Testis (tissue), 3 donors: Measurements from ENCODE around the gene SH3BP4. TPM values are rescaled to one million over a fixed set of nuclear protein-coding genes. Genes with fewer than 3 reads are reported as not detected.
A peak's percentile ranks its signal among the peaks of the same experiment; 100 is the strongest.

Source experiments
- DNase-seq: peaks from one replicate; pipeline ENCODE4 v3.0.0-alpha.2; 2019
- H3K27ac ChIP-seq, 2 donors: fragments of 200-600 bp; sonication (generic); one replicate each; pipeline ENCODE4 v1.5.1; 2019
- H3K27me3 ChIP-seq: fragments of 200-600 bp; sonication (generic); one replicate; pipeline ENCODE4 v1.5.1; 2019
- H3K36me3 ChIP-seq: fragments of 200-600 bp; sonication (generic); one replicate; pipeline ENCODE4 v1.5.1; 2017; ENCODE audit warnings: low read depth; ENCODE audit errors: missing control alignments
- H3K4me1 ChIP-seq: fragments of 200-600 bp; sonication (generic); one replicate; pipeline ENCODE4 v1.5.1; 2019
- H3K4me3 ChIP-seq, 2 donors: fragments of 200-600 bp; sonication (generic); one replicate each; pipeline ENCODE4 v1.5.1; 2017 to 2019
- H3K9me3 ChIP-seq: fragments of 200-600 bp; sonication (generic); one replicate; pipeline ENCODE4 v1.5.1; 2017
- CTCF ChIP-seq, 3 experiments: fragments of 450-650 bp in 2 of 3; fragments of 200-600 bp in 1 of 3; sonication (generic) in 1 of 3; IDR thresholded peaks; one replicate each; pipeline ENCODE4 v1.5.1; 2016 to 2019; ENCODE audit warnings: antibody characterized with exemption in 3 of 3, mild to moderate bottlenecking in 2 of 3, moderate library complexity in 1 of 3
- POLR2A ChIP-seq: fragments of 450-650 bp; IDR thresholded peaks from one replicate; pipeline ENCODE4 v1.6.1; 2017; ENCODE audit warnings: antibody characterized with exemption, mild to moderate bottlenecking, moderate library complexity
- WGBS, 2 donors: methylation state at CpG; one replicate each; pipeline ENCODE4 v1.1.5; 2018; 5-methylcytosine and 5-hydroxymethylcytosine counted together
- intact Hi-C: fragments of 100-400 bp; cut with DNase I; formaldehyde crosslinking; loops from one replicate; pipeline ENCODE4 v1.15.1; 2023; ENCODE audit warnings: low total_unique reads
- polyA plus RNA-seq: library from polyadenylated mRNA; stranded (reverse); fragments of 350-450 nt; fragmentation: Illumina TruSeq; extraction: RNeasy Lipid Tissue Mini Kit (QIAGEN cat#74804); gene quantifications from one replicate; pipeline ENCODE4 v1.2.3, GENCODE V29; 2014; ENCODE audit warnings: low read depth, low replicate concordance; ENCODE audit not compliant: insufficient read depth
- total RNA-seq, 2 donors: library from RNA; depleted of rRNA; stranded (reverse); fragments of >200 nt; gene quantifications; one replicate each; pipeline ENCODE4 v1.2.3, GENCODE V29; 2016

Gene SH3BP4
- total and polyA plus RNA-seq, 3 donors from 2014 or later, result 33.3 to 88.5 (median 64.4) TPM

- Histone ChIP-seq H3K9me3 (no peaks in the 10 kb centered on the region), H3K4me3 (no peak overlapping the region), H3K4me1 (peaks cover 81% of the 10 kb centered on the region), H3K36me3 (no peaks in the 10 kb centered on the region), H3K27me3 (no peaks in the 10 kb centered on the region), H3K27ac (peak overlapping the region; percentile 56 to 68)
- intact Hi-C loops, result no loop called here
- TF ChIP-seq CTCF (IDR thresholded peaks at IDR 0.05) (no peak), POLR2A (no peak)
- DNase-seq, result no peak
- 78 to 82% methylated on average over 10 to 12 of the region's 12 CpGs for WGBS, 2 donors
Observed at GRCh38 chr2:235003096-235003775, 51.4 kb downstream of the SH3BP4 start.

- H3K4me3 ChIP-seq, result no peak overlapping the region
- WGBS, 2 donors, result 81 to 85% methylated on average over 6 of the region's 6 CpGs
- no peaks in the 10 kb centered on the region for H3K36me3 ChIP-seq
- no peaks in the 10 kb centered on the region for H3K9me3 ChIP-seq
- no peak for DNase-seq
- H3K27ac ChIP-seq, result peak overlapping the region in 1 of 2 donors; percentile 33
- peaks cover 78% of the 10 kb centered on the region for H3K4me1 ChIP-seq
- TF ChIP-seq CTCF (IDR thresholded peaks at IDR 0.05) (no peak), POLR2A (no peak)
- H3K27me3 ChIP-seq, result no peaks in the 10 kb centered on the region
- intact Hi-C loops, result no loop called here
Observed at GRCh38 chr2:235004329-235004903, 52.6 kb downstream of the SH3BP4 start.

GRCh38 chr2:235005023-235005422, 53.2 kb downstream of the SH3BP4 start:
- H3K4me1 ChIP-seq, result peaks cover 72% of the 10 kb centered on the region
- peak overlapping the region; percentile 33 to 41 for H3K27ac ChIP-seq
- intact Hi-C loops, result no loop called here
- no peaks in the 10 kb centered on the region for H3K36me3 ChIP-seq
- no peak for TF ChIP-seq POLR2A
- WGBS, 2 donors, result 89 to 100% methylated on average over 1 to 5 of the region's 5 CpGs
- no peak for DNase-seq
- H3K27me3 ChIP-seq, result no peaks in the 10 kb centered on the region
- H3K4me3 ChIP-seq, result no peak overlapping the region
- no peaks in the 10 kb centered on the region for H3K9me3 ChIP-seq

GRCh38 chr2:235005603-235006259, 53.9 kb downstream of the SH3BP4 start:
- Histone ChIP-seq H3K4me1 (peaks cover 70% of the 10 kb centered on the region), H3K36me3 (no peaks in the 10 kb centered on the region), H3K9me3 (no peaks in the 10 kb centered on the region), H3K27me3 (no peaks in the 10 kb centered on the region), H3K4me3 (no peak overlapping the region), H3K27ac (peak overlapping the region; percentile 33 to 41)
- no peak for TF ChIP-seq POLR2A
- TF ChIP-seq CTCF (IDR thresholded peaks at IDR 0.05), result no peak
- DNase-seq, result peak; percentile 90
- 38 to 45% methylated on average over 8 to 20 of the region's 20 CpGs for WGBS, 2 donors
- intact Hi-C loops, result no loop called here

- TF ChIP-seq CTCF (IDR thresholded peaks at IDR 0.05) (no peak), POLR2A (no peak)
- no peaks in the 10 kb centered on the region for H3K9me3 ChIP-seq
- H3K4me3 ChIP-seq, result no peak overlapping the region
- peaks cover 62% of the 10 kb centered on the region for H3K4me1 ChIP-seq
- DNase-seq, result no peak
- peak overlapping the region in 1 of 2 donors; percentile 33 for H3K27ac ChIP-seq
- no peaks in the 10 kb centered on the region for H3K36me3 ChIP-seq
- intact Hi-C loops, result no loop called here
- no peaks in the 10 kb centered on the region for H3K27me3 ChIP-seq
- 71 to 77% methylated on average over 7 to 10 of the region's 10 CpGs for WGBS, 2 donors
Observed at GRCh38 chr2:235006461-235006860, 54.6 kb downstream of the SH3BP4 start.
